Epithelial cell of esophagus (primary cell): ENCODE measurements around the gene ZFHX3.
A peak's percentile ranks its signal among the peaks of the same experiment; 100 is the strongest.
"Not testable (repeated sequence)": the region's sequence is repeated elsewhere in the genome, so short reads cannot be mapped to it uniquely, and the experiment has no call there.

Experiments
- DNase-seq: peaks from one replicate; pipeline ENCODE4 v3.0.0; 2010; ENCODE audit warnings: low read depth
- H3K4me3 ChIP-seq: 2 replicates; pipeline ENCODE4 v1.5.1; 2011; ENCODE audit warnings: mild to moderate bottlenecking, low read length, control low read depth
- CTCF ChIP-seq: IDR thresholded peaks from 2 replicates; pipeline ENCODE4 v1.5.1; 2011; ENCODE audit warnings: low read depth, mild to moderate bottlenecking, low read length, control low read depth, inconsistent platforms; ENCODE audit not compliant: insufficient read depth; ENCODE audit errors: missing control alignments

The ZFHX3 gene

GRCh38 chr16:72996291-72997062 lies 51.5 kb downstream of the ZFHX3 start:
- no peak for TF ChIP-seq CTCF
- H3K4me3 ChIP-seq: no peak overlapping the region
- peak; percentile 58 for DNase-seq

- H3K4me3 ChIP-seq, DNase-seq: not testable (repeated sequence)
Observed at GRCh38 chr16:72995882-72996270, 52.1 kb downstream of the ZFHX3 start.

GRCh38 chr16:72995151-72995881 lies 52.6 kb downstream of the ZFHX3 start:
- TF ChIP-seq CTCF: peak; percentile 42
- no peak overlapping the region for H3K4me3 ChIP-seq
- DNase-seq: no peak

GRCh38 chr16:72992142-72992601 lies 55.8 kb downstream of the ZFHX3 start:
- no peak for TF ChIP-seq CTCF
- no peak overlapping the region for H3K4me3 ChIP-seq
- DNase-seq: no peak

- no peak for TF ChIP-seq CTCF
- no peak for DNase-seq
Observed at GRCh38 chr16:72991644-72992043, 56.3 kb downstream of the ZFHX3 start.

GRCh38 chr16:72991211-72991610 lies 56.7 kb downstream of the ZFHX3 start:
- H3K4me3 ChIP-seq: no peak overlapping the region
- no peak for DNase-seq
- TF ChIP-seq CTCF: no peak

More at GRCh38 chr16:72991644-72992043, 56.3 kb downstream of the ZFHX3 start:
- no peak overlapping the region for H3K4me3 ChIP-seq

- H3K4me3 ChIP-seq: peak overlapping the region; percentile 35
- no peak for TF ChIP-seq CTCF
- DNase-seq: no peak
Observed at GRCh38 chr16:72990571-72990970, 57.4 kb downstream of the ZFHX3 start.
